Chondrocyte (in vitro differentiated cells): Measurements from ENCODE around the gene INSYN2B. TPM values are rescaled to one million over a fixed set of nuclear protein-coding genes. Genes with fewer than 3 reads are reported as not detected.

Experiments
- DNase-seq: peaks from one replicate; pipeline ENCODE4 v3.0.0; 2021; ENCODE audit warnings: mixed read lengths, low spot score
- H3K27ac Mint-ChIP-seq: one replicate; pipeline ENCODE4 v1.8.0; 2021; ENCODE audit warnings: mild to moderate bottlenecking, moderate library complexity, mixed read lengths; ENCODE audit not compliant: unreplicated experiment
- H3K27me3 Mint-ChIP-seq: 2 replicates; pipeline ENCODE4 v1.8.0; 2021; ENCODE audit warnings: low read depth, mixed read lengths
- H3K36me3 Mint-ChIP-seq: 2 replicates; pipeline ENCODE4 v1.8.0; 2021; ENCODE audit warnings: low read depth, mixed read lengths
- H3K4me1 Mint-ChIP-seq: 2 replicates; pipeline ENCODE4 v1.8.0; 2021; ENCODE audit warnings: low read depth, mild to moderate bottlenecking, mixed read lengths
- H3K4me3 Mint-ChIP-seq: one replicate; pipeline ENCODE4 v1.8.0; 2021; ENCODE audit warnings: mild to moderate bottlenecking, moderate library complexity, mixed read lengths; ENCODE audit not compliant: unreplicated experiment
- H3K9me3 Mint-ChIP-seq: 2 replicates; pipeline ENCODE4 v1.8.0; 2021; ENCODE audit warnings: low read depth, mixed read lengths
- total RNA-seq: library from RNA; stranded (reverse); gene quantifications from 3 replicates; pipeline ENCODE4 v1.2.1, GENCODE V29; 2021
- TF ChIP-seq, protein P1 (sequence below): fragments of 200-600 bp; sonication (generic); IDR thresholded peaks from 2 replicates; pipeline ENCODE4 v1.5.0; 2021; ENCODE audit warnings: antibody characterized with exemption, mild to moderate bottlenecking, moderate library complexity

The INSYN2B gene
- total RNA-seq, 1 donor from 2014 or later = 0.12 TPM

DNA sequence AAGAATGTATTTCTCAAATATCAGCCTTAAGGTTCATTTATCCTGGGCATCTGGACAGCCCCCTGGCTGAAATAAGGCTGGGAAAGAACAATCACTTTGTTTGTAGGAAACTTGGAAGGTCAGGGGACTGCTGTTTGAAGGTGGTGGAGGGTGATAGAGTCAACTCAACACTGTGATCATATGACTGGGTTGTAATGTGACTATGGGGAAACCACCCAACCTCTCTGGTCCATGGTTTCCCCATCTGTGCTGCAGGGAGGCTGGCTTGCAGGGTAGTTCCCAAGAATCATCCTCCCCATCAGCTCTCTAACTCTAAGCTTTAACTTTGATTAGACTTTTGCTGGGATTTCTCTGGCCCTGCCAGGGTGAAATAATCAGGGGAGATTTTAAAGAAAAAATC, 10.0 kb downstream of the INSYN2B start:
- H3K9me3 Mint-ChIP-seq = no peaks in the 10 kb centered on the region
- no peaks in the 10 kb centered on the region for H3K27me3 Mint-ChIP-seq
- no peak overlapping the region for H3K27ac Mint-ChIP-seq
- DNase-seq = no peak
- H3K36me3 Mint-ChIP-seq = no peaks in the 10 kb centered on the region
- H3K4me1 Mint-ChIP-seq = peaks cover 15% of the 10 kb centered on the region
- TF ChIP-seq, protein P1, sequence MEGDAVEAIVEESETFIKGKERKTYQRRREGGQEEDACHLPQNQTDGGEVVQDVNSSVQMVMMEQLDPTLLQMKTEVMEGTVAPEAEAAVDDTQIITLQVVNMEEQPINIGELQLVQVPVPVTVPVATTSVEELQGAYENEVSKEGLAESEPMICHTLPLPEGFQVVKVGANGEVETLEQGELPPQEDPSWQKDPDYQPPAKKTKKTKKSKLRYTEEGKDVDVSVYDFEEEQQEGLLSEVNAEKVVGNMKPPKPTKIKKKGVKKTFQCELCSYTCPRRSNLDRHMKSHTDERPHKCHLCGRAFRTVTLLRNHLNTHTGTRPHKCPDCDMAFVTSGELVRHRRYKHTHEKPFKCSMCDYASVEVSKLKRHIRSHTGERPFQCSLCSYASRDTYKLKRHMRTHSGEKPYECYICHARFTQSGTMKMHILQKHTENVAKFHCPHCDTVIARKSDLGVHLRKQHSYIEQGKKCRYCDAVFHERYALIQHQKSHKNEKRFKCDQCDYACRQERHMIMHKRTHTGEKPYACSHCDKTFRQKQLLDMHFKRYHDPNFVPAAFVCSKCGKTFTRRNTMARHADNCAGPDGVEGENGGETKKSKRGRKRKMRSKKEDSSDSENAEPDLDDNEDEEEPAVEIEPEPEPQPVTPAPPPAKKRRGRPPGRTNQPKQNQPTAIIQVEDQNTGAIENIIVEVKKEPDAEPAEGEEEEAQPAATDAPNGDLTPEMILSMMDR = no peak
- H3K4me3 Mint-ChIP-seq = no peak overlapping the region

DNA sequence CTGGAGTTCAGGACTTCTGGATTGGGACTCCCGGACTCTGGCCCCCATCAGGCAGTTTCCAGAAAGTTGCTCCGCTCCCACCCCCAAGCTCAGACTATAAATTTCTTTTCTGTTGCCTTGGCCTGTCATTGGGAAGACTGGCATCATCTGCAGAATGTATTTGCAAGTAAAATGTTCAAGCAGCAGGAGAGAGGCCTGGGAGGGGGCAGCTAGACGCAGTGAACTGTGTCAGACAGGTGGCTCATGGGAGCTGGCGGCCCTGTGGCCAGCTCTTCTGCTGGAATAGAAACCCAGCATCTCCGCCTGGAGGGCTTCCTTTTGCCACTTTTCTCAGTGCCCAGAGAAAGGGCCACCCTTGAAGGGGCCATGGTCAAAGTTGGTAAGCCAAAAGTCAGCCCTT, 16.0 kb downstream of the INSYN2B start:
- no peaks in the 10 kb centered on the region for H3K36me3 Mint-ChIP-seq
- H3K9me3 Mint-ChIP-seq = no peaks in the 10 kb centered on the region
- no peaks in the 10 kb centered on the region for H3K4me1 Mint-ChIP-seq
- H3K27me3 Mint-ChIP-seq = no peaks in the 10 kb centered on the region
- H3K27ac Mint-ChIP-seq = no peak overlapping the region
- TF ChIP-seq, protein P1 = no peak
- DNase-seq = no peak
- no peak overlapping the region for H3K4me3 Mint-ChIP-seq

DNA sequence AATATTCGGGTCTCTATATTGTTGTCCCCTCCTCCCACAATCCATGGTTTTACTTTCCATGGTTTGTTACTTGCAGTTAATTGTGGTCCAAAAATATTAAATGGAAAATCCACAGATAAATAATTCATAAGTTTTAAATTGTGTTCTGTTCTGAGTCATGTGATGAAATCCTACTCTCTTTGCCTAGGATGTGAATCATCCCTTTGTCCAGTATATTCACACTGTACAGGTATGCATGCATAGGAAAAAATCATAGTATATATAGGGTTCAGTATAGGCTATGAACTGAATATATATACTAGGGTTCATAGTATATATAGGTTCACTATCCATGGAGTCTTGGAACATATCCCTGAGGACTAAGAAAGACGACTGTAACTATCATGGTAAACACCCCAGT, 19.6 kb downstream of the INSYN2B start:
- Mint-ChIP-seq H3K4me1 (no peaks in the 10 kb centered on the region), H3K27ac (no peak overlapping the region), H3K27me3 (no peaks in the 10 kb centered on the region), H3K36me3 (no peaks in the 10 kb centered on the region), H3K9me3 (no peaks in the 10 kb centered on the region), H3K4me3 (no peak overlapping the region)
- DNase-seq = no peak
- TF ChIP-seq, protein P1 = no peak

DNA sequence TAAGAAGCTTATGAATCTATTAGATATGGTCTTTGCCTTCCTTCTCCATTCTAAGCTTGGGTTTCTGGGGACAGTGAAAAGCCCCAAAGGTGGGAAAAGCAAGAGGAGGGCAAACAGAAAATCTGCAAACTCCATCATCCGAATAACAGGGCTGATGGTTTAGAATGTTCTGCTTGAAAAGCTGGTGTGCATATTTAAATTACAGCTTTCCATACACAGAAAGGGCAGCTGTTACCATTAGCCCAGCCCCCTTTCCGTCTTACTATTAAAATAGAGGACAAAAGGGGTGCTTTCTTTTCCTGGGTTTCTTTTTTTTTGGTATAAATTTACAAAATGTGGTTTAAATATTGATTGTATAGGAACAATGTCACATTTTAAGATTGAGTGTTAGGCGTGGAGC, 22.0 kb downstream of the INSYN2B start:
- TF ChIP-seq, protein P1 = no peak
- DNase-seq = no peak
- Mint-ChIP-seq H3K27me3 (no peaks in the 10 kb centered on the region), H3K9me3 (no peaks in the 10 kb centered on the region), H3K4me1 (no peaks in the 10 kb centered on the region), H3K36me3 (no peaks in the 10 kb centered on the region), H3K27ac (no peak overlapping the region), H3K4me3 (no peak overlapping the region)

DNA sequence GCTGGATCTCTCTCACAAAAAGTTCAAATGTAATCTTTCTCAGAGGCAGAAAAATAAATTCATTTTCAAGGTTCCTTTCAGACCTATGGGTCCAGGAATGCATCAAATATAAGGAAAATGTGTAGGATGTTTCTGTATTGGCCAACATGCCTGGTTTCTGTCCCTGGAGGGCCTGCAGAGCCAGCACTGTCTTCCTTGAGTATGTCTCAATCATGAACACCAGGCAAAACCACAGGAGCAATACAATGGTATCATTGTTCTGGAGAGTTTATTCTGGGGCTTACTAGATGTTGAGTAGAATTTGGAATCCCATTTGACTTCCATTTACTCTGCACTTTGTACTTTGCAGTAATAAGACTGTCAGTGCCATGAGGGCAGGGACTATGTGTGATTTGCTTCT, 23.5 kb downstream of the INSYN2B start:
- no peak for DNase-seq
- Mint-ChIP-seq H3K36me3 (no peaks in the 10 kb centered on the region), H3K27ac (no peak overlapping the region), H3K9me3 (no peaks in the 10 kb centered on the region), H3K4me3 (no peak overlapping the region), H3K27me3 (no peaks in the 10 kb centered on the region), H3K4me1 (no peaks in the 10 kb centered on the region)
- TF ChIP-seq, protein P1 = no peak
